GM12801 (cell line): ENCODE measurements around the gene OXSM.

ENCODE experiments used
- CTCF ChIP-seq: IDR thresholded peaks from one replicate; pipeline ENCODE4 v1.5.1; 2011; ENCODE audit warnings: control low read depth; ENCODE audit not compliant: insufficient read length; ENCODE audit errors: extremely low read depth

Gene OXSM

GRCh38 chr3:25768851-25769250, 21.0 kb upstream of the OXSM start:
- no peak for TF ChIP-seq CTCF

DNA sequence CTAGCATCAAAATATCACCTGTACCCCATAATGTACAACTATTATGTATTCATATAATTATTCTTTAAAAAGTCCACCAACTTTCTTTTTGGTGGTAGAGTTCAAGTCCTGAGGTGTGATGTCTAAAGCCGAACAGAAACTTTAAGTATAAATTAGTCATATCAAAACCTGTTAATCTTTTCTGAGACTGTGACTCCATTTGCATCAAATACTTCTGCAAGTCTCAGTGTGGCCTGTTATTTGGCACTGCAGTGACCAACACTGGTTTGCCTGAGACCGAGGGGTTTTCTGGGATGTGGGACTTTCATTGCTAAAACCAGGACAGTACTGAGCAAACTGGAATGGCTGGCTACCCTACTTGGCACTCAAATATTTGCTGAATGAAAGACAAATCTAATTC, 14.0 kb upstream of the OXSM start:
- TF ChIP-seq CTCF = no peak

DNA sequence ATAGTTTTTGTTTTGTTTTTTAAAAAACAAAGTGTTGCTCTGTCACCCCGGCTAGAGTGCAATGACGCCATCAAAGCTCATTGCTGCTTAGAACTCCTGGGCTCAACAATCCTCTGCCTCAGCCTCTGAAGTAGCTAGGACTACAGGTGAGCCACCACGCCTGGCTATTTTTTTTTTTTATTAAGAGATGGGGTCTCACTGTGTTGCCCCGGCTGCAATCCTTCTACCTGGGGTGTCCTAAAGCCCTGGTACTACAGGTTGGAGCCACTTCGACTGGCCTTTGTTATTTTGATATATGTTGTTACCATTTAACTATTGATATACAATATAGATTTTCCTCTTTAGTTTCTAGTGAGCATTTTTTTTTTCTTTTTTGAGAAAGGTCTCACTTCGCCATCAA, 9.3 kb upstream of the OXSM start:
- TF ChIP-seq CTCF = no peak

- no peak for TF ChIP-seq CTCF
These were observed 8.6 kb upstream of the OXSM start for GRCh38 chr3:25781145-25781757.

GRCh38 chr3:25781758-25782594, 7.9 kb upstream of the OXSM start:
- no peak for TF ChIP-seq CTCF

DNA sequence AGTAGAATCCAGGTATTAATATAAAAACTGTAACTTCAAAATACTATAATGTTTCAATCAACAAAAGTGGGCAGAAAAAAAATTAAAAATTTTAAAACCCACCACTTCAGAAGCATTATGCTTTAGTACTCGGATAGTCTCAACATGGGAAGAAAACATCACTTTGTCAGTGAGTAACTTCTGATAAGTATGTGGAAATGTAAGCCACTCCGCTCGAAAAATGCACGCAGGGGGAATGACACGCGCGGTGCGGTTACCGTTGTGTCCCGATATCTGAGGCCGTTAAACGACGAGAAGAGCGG, 7.3 kb upstream of the OXSM start:
- TF ChIP-seq CTCF = no peak

DNA sequence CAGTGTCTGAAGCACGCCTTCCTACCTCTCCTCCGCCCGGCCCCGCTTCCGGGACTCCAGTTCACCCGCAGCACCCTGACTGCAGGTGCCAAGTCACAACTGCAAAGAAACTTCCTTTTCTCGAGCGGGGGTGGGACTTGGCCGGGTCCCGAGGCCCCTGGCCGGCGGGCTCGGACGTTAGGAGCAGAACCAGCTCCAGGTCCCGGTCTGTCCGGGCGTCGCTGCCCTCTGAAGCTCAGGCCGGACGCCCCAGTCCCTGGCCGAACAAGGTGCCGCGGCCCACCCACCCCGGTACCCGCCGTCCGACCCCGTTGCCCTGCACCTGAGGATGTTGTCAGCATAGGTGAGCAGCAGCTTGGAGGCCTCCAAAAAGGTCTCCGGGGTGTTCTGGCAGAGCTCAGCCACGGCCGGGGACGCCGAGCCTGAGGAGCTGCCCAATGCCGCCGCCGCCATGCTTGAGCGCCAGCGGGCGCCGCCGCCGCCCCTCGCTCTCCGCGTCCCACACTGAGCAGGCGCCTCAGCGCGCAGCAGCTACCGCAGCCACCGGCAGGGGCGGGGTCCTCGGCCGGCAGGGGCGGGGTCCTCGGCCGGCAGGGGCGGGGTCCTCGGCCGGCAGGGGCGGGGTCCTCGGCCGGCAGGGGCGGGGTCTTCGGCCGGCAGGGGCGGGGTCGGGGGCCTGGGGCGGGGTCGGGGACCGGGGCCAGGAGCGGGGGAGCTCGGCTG, 6.8 kb upstream of the OXSM start, which contains the start of gene NGLY1:
Gene NGLY1, minus strand, starts transcription at position 506 of the 723 bp plus-strand sequence. Its CDS starts 53 bp downstream, at position 453.
- TF ChIP-seq CTCF = no peak
